ENCODE measurements around the gene ARAP1. TPM values are rescaled to one million over a fixed set of nuclear protein-coding genes. Genes with fewer than 3 reads are reported as not detected.

Gene ARAP1
- total RNA-seq, 2 experiments from 2014 or later, result 65.7 to 69.8 TPM

DNA sequence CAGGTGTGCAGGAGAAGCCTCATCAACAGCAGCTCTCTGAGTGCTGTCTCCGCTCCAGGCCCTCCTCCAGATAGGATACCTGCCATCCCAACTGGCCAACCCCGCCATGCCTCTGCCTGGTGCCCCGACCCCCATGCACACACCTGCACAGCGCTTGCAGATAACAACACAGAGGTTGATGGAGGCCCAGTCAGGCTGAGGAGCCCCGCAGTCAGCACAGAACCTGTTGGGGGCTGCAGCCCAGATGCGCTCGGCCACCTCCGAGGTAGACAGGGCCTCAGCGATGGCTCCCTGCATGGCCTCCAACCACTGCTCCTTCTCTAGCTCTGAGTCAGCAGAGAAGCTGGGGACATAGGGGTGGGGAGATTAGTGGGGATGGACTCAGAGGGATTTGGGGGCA is 45.2 kb downstream of the ARAP1 start:
- CTCF ChIA-PET, result no interaction called here

DNA sequence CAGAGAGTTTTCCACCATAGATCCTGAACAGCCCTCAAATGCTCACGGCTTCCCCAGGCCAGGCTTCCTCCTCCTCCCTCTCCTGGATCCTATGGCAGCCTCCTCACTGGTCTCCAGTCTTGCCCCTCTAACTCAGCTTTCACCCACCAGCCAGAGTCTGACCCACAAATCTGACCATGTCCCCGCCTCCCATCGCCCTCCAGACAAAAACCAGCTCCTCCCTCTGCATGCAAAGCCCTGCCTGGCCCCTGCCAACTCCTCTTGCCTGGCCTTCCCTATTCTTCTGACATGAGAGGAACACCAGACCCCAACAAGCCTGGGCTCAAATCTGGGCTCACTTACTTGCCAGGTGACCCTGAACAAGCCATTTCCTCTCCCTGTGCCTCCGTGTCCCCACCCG is 45.6 kb downstream of the ARAP1 start:
- Mint-ChIP-seq H3K27ac (no peak overlapping the region), H3K36me3 (ENCODE audit: low read depth) (peaks cover 85% of the 10 kb centered on the region), H3K27me3 (no peaks in the 10 kb centered on the region), H3K9me3 (no peaks in the 10 kb centered on the region), H3K4me3 (no peak overlapping the region), H3K4me1 (ENCODE audit: low read depth) (no peaks in the 10 kb centered on the region)
- ChIA-PET POLR2A (no interaction called here), CTCF (no interaction called here)
- Histone ChIP-seq H3K4me3 (ENCODE audit: low read length) (no peak overlapping the region), H3K9me3 (ENCODE audit: control insufficient read depth in 1 of 2, insufficient read depth in 1 of 2, low read length in 2 of 2) (no peaks in the 10 kb centered on the region), H3K4me1 (ENCODE audit: insufficient read depth, low read length) (no peaks in the 10 kb centered on the region), H3K27ac (ENCODE audit: low read depth in 1 of 2, low read length in 2 of 2) (no peak overlapping the region), H3K36me3 (ENCODE audit: insufficient read depth, low read length) (peaks cover 87% of the 10 kb centered on the region), H3K27me3 (ENCODE audit: control insufficient read depth in 1 of 2, insufficient read depth in 2 of 2, low read length in 2 of 2) (no peaks in the 10 kb centered on the region)
- DNase-seq, result no peak
- ATAC-seq (ENCODE audit: poor library complexity), result no peak
- intact Hi-C loops (cut with DNase I, micrococcal nuclease), result no loop called here
- TF ChIP-seq, protein P1, sequence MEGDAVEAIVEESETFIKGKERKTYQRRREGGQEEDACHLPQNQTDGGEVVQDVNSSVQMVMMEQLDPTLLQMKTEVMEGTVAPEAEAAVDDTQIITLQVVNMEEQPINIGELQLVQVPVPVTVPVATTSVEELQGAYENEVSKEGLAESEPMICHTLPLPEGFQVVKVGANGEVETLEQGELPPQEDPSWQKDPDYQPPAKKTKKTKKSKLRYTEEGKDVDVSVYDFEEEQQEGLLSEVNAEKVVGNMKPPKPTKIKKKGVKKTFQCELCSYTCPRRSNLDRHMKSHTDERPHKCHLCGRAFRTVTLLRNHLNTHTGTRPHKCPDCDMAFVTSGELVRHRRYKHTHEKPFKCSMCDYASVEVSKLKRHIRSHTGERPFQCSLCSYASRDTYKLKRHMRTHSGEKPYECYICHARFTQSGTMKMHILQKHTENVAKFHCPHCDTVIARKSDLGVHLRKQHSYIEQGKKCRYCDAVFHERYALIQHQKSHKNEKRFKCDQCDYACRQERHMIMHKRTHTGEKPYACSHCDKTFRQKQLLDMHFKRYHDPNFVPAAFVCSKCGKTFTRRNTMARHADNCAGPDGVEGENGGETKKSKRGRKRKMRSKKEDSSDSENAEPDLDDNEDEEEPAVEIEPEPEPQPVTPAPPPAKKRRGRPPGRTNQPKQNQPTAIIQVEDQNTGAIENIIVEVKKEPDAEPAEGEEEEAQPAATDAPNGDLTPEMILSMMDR (IDR thresholded peaks at IDR 0.05), result no peak

More for the DNA sequence above, 45.2 kb downstream of the ARAP1 start:
- Mint-ChIP-seq H3K27ac (no peak overlapping the region), H3K9me3 (no peaks in the 10 kb centered on the region), H3K27me3 (no peaks in the 10 kb centered on the region), H3K36me3 (ENCODE audit: low read depth) (peaks cover 81% of the 10 kb centered on the region), H3K4me1 (ENCODE audit: low read depth) (no peaks in the 10 kb centered on the region), H3K4me3 (no peak overlapping the region)
- no peak for ATAC-seq (ENCODE audit: poor library complexity)
- H3K36me3 ChIP-seq (ENCODE audit: insufficient read depth, low read length), result peaks cover 87% of the 10 kb centered on the region
- intact Hi-C loops (cut with DNase I, micrococcal nuclease), result no loop called here
- POLR2A ChIA-PET, result no interaction called here
- H3K9me3 ChIP-seq (ENCODE audit: control insufficient read depth in 1 of 2, insufficient read depth in 1 of 2, low read length in 2 of 2), result no peaks in the 10 kb centered on the region
- no peaks in the 10 kb centered on the region for H3K27me3 ChIP-seq (ENCODE audit: control insufficient read depth in 1 of 2, insufficient read depth in 2 of 2, low read length in 2 of 2)
- no peak overlapping the region for H3K27ac ChIP-seq (ENCODE audit: low read depth in 1 of 2, low read length in 2 of 2)
- TF ChIP-seq, protein P1 (IDR thresholded peaks at IDR 0.05), result no peak
- no peak for DNase-seq
- no peaks in the 10 kb centered on the region for H3K4me1 ChIP-seq (ENCODE audit: insufficient read depth, low read length)
- no peak overlapping the region for H3K4me3 ChIP-seq (ENCODE audit: low read length)

- H3K27me3 Mint-ChIP-seq, result no peaks in the 10 kb centered on the region
- CTCF ChIA-PET, result no interaction called here
- H3K36me3 Mint-ChIP-seq (ENCODE audit: low read depth), result peaks cover 87% of the 10 kb centered on the region
- no peak for DNase-seq
- Histone ChIP-seq H3K27ac (ENCODE audit: low read depth in 1 of 2, low read length in 2 of 2) (no peak overlapping the region), H3K4me1 (ENCODE audit: insufficient read depth, low read length) (no peaks in the 10 kb centered on the region), H3K36me3 (ENCODE audit: insufficient read depth, low read length) (peaks cover 87% of the 10 kb centered on the region), H3K9me3 (ENCODE audit: control insufficient read depth in 1 of 2, insufficient read depth in 1 of 2, low read length in 2 of 2) (no peaks in the 10 kb centered on the region), H3K27me3 (ENCODE audit: control insufficient read depth in 1 of 2, insufficient read depth in 2 of 2, low read length in 2 of 2) (no peaks in the 10 kb centered on the region), H3K4me3 (ENCODE audit: low read length) (no peak overlapping the region)
- H3K4me1 Mint-ChIP-seq (ENCODE audit: low read depth), result no peaks in the 10 kb centered on the region
- intact Hi-C loops (cut with DNase I, micrococcal nuclease), result no loop called here
- peak overlapping the region; percentile 17 for H3K27ac Mint-ChIP-seq
- no peak for ATAC-seq (ENCODE audit: poor library complexity)
- H3K9me3 Mint-ChIP-seq, result no peaks in the 10 kb centered on the region
- TF ChIP-seq, protein P1 (IDR thresholded peaks at IDR 0.05), result no peak
- no peak overlapping the region for H3K4me3 Mint-ChIP-seq
- POLR2A ChIA-PET, result no interaction called here
Observed at GRCh38 chr11:72705442-72706365, 46.5 kb downstream of the ARAP1 start.

All from CD4-positive, alpha-beta T cell (primary cell).